ENCODE results near the gene ZBED4.
A peak's percentile ranks its signal among the peaks of the same experiment; 100 is the strongest.

ZBED4 gene

GRCh38 chr22:49920859-49921258, 67.2 kb downstream of the ZBED4 start:
- DNase-seq (ENCODE audit: low read depth in 2 of 2) = no peak

GRCh38 chr22:49921508-49922278, 68.0 kb downstream of the ZBED4 start:
- DNase-seq (ENCODE audit: low read depth in 2 of 2) = no peak

- no peak for DNase-seq (ENCODE audit: low read depth in 2 of 2)
Measured at GRCh38 chr22:49922484-49922883, 68.8 kb downstream of the ZBED4 start.

- no peak for DNase-seq (ENCODE audit: low read depth in 2 of 2)
Measured at GRCh38 chr22:49922926-49923325, 69.3 kb downstream of the ZBED4 start.

- no peak for DNase-seq (ENCODE audit: low read depth in 2 of 2)
Measured at GRCh38 chr22:49923445-49923844, 69.8 kb downstream of the ZBED4 start.

GRCh38 chr22:49924113-49924833, 70.6 kb downstream of the ZBED4 start:
- DNase-seq (ENCODE audit: low read depth in 2 of 2) = no peak

GRCh38 chr22:49925525-49926128, 72.0 kb downstream of the ZBED4 start:
- DNase-seq (ENCODE audit: low read depth in 2 of 2) = peak; percentile 54 to 66

- DNase-seq (ENCODE audit: low read depth in 2 of 2) = no peak
Measured at GRCh38 chr22:49926916-49927315, 73.3 kb downstream of the ZBED4 start.

GRCh38 chr22:49927483-49928184, 74.0 kb downstream of the ZBED4 start:
- no peak for DNase-seq (ENCODE audit: low read depth in 2 of 2)

GRCh38 chr22:49928185-49928495, 74.5 kb downstream of the ZBED4 start:
- no peak for DNase-seq (ENCODE audit: low read depth in 2 of 2)

GRCh38 chr22:49928555-49929210, 75.0 kb downstream of the ZBED4 start:
- no peak for DNase-seq (ENCODE audit: low read depth in 2 of 2)

- DNase-seq (ENCODE audit: low read depth in 2 of 2) = peak; percentile 43 to 60
Measured at GRCh38 chr22:49929211-49929979, 75.8 kb downstream of the ZBED4 start.

GRCh38 chr22:49929994-49930575, 76.4 kb downstream of the ZBED4 start:
- DNase-seq (ENCODE audit: low read depth in 2 of 2) = no peak

- DNase-seq (ENCODE audit: low read depth in 2 of 2) = no peak
Measured at GRCh38 chr22:49930596-49931412, 77.2 kb downstream of the ZBED4 start.

GRCh38 chr22:49933236-49934159, 79.9 kb downstream of the ZBED4 start:
- no peak for DNase-seq (ENCODE audit: low read depth in 2 of 2)

- DNase-seq (ENCODE audit: low read depth in 2 of 2) = no peak
Measured at GRCh38 chr22:49934160-49934890, 80.7 kb downstream of the ZBED4 start.

- DNase-seq (ENCODE audit: low read depth in 2 of 2) = peak; percentile 85
Measured at GRCh38 chr22:49934891-49935557, 81.4 kb downstream of the ZBED4 start.
